TTC549 (cell line): ENCODE measurements around the gene LYRM2.

ENCODE experiments used
- FAIRE-seq: peaks from 2 replicates; lab custom pipeline; 2012; peaks lifted over from hg19 to GRCh38; lab: Jason Lieb, UNC

Gene LYRM2

DNA sequence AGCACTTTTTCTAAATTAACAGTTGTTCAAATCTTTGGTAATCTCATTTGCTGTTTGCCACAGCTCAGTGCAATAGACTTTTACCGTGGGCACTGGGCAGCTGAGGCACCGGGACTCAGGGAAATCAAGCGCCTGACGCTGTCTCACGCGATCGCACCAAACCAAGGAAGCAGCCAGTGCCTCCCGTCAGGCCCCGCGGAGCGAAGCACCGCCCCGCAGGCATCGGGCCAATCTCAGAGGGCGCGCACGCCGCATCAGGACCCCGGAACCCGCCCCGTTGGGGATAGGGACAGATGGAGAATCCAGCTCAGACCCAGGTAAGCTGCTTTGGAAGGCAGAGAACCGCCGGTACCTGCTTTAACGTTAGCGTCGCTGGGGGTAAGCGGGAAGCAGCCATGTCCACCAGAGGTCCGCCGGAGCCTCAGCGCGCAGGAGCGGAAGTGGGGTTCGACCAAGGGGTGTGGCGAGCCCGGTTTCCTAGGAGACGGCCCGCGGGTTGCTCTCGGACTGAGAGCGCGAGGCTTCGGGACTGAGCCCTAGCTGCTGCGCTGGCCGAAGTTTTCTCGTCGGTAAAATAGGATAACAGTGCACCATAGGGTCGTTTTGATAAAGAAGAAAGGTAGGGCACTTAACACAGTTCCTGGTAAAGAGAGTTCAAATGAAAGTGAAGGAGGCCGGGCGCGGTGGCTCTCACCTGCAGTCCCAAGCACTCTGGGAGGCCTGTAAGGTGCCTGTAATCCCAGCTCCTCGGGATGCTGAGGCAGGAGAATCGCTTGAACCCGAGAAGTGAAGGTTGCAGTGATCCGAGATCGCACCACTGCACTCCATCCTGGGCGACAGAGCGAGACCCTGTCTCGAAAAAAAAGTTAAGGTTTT is at the start of gene LYRM2:
Gene LYRM2, minus strand, starts transcription at position 428 of the 876 bp plus-strand sequence. Its CDS starts 31 bp downstream, at position 397.
- peak; percentile 52 for FAIRE-seq

DNA sequence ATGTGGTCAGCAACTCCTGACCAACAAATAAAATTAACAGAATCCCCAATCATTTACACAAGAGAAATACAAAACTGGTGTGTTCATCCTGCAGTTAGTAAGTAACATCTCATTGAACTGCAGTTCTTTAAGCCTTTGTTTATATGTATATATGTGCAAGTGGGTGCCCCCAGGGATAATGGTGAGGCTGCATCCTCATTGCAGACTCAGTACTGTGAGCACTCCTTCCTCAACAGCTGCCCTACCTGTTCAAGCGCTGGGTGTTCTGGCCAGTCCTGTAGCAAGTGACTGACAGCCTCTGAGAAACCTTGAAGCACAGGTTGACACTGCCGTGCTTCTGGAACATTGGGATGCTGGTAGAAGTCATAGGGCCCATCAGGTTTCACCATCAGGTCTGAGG is 49.8 kb upstream of the LYRM2 start:
- no peak for FAIRE-seq

- no peak for FAIRE-seq
These were observed 46.8 kb upstream of the LYRM2 start for GRCh38 chr6:89685311-89685710.

GRCh38 chr6:89682991-89683390 is 44.4 kb upstream of the LYRM2 start:
- no peak for FAIRE-seq

GRCh38 chr6:89681983-89682564 is 43.5 kb upstream of the LYRM2 start:
- no peak for FAIRE-seq

- FAIRE-seq, result no peak
These were observed 42.0 kb upstream of the LYRM2 start for GRCh38 chr6:89680551-89680950.

- no peak for FAIRE-seq
These were observed 41.6 kb upstream of the LYRM2 start for GRCh38 chr6:89680150-89680549.

- no peak for FAIRE-seq
These were observed 40.9 kb upstream of the LYRM2 start for GRCh38 chr6:89679215-89680120.

- FAIRE-seq, result no peak
These were observed 40.0 kb upstream of the LYRM2 start for GRCh38 chr6:89678531-89678930.

DNA sequence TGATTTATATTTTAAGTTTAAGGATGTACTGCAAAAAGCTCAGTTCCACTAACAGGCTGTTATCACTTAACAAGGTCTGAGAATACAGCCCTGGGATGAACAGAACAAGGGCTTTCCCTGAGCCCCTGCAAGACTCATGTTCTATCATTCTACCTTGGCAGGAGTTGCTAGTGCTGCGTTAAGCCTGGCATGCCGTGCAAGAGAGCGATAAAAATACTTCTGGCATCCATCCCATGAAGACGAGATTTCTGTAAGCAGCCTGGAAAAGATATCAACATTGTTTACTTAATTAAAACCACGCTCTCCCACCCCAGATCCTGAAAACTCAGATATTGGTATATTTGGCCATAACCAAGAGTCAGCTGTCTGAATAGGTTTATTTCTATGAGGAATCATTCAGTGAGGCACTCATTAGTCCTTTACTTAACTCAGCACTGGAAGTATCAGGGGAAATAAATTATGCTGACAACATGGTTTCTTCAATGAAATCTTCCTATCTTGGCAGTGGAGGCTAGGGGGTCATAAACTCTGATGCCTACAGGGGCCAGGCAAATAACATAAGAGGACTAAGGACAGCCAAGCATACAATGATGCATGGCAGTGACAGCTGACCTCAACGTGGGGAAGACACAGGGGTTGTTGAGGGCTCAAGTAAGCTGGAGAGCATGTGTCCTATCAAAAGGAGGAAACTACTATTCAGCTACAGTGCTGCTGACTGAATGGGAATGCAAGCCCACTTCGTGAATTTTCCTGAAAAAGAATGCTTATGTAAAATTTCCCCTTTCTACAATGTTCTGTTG is 37.6 kb upstream of the LYRM2 start:
- FAIRE-seq, result no peak

- no peak for FAIRE-seq
These were observed 32.5 kb upstream of the LYRM2 start for GRCh38 chr6:89670935-89671565.

DNA sequence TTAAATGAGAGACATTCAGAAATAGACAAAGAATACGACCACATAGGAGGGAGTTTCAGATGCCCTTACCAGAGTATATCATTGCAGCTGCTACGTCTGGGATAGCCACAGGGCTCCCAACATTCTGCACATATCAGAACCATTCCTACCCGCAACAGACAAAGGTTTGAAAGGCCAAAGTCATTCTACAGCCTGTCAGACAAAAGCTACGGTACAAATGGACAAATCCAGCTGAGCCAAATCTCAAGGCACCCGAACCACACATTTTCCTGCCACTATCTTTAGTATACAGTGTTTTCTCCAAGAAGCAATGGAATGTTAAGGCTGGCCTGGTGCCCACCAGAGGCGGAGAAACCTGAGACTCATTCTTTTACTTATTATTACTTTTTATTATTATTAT is 30.5 kb upstream of the LYRM2 start:
- FAIRE-seq, result no peak

GRCh38 chr6:89667872-89668556 is 29.5 kb upstream of the LYRM2 start:
- no peak for FAIRE-seq

GRCh38 chr6:89662659-89663223 is 24.2 kb upstream of the LYRM2 start:
- no peak for FAIRE-seq

GRCh38 chr6:89661559-89661958 is 23.0 kb upstream of the LYRM2 start:
- no peak for FAIRE-seq

- FAIRE-seq, result no peak
These were observed 22.4 kb upstream of the LYRM2 start for GRCh38 chr6:89660981-89661380.

DNA sequence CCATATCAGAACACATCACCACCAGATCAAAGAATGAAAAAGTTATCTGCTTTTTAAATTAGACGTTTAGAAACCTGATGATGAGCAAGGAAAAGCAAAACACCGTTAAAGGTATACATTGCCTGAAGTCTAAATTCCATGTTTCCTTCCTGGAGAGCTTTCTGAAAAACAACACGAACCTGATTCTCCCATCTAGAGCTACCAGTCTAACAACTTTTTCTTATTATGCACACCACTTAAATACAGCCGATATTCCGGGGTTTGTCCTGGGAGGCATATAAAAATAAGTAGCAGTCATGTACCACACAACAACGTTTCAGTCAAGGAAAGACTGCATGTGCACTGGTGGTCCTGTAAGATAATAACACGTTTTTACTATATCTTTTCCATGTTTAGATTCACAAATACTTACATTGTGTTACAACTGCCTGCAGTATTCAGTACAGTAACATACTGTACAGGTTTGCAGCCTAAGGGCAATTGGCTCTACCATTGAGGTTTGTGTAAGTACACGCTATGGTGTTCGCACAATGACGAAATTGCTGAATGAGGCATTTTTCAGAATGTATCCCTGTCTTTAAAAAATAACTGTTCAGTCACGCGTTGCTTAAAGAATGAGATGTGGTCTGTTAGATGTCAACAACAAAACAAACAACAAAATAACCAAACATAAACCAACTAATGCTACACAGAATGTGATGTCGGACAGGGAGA is 19.1 kb upstream of the LYRM2 start:
- no peak for FAIRE-seq

GRCh38 chr6:89655122-89655521 is 16.6 kb upstream of the LYRM2 start:
- FAIRE-seq, result no peak

DNA sequence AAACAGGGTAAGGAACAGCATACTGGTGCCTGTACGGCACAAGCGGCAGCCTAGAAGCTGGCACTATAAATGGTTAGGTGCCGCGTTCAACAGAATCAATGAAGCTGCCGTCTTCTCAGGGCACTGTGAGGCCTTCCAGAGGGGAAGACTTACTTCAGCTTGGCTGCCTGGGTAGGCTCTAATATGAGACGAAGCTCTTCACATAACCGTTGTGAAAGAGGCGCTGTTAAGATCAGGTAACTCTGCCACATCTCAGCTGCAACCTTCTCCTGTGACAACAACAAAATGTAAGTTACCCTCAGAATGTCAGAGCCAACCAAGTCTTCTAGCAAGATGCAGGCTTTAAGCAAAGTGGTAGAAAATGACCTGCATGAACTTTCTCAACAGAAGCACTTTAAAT is 12.0 kb upstream of the LYRM2 start:
- no peak for FAIRE-seq

DNA sequence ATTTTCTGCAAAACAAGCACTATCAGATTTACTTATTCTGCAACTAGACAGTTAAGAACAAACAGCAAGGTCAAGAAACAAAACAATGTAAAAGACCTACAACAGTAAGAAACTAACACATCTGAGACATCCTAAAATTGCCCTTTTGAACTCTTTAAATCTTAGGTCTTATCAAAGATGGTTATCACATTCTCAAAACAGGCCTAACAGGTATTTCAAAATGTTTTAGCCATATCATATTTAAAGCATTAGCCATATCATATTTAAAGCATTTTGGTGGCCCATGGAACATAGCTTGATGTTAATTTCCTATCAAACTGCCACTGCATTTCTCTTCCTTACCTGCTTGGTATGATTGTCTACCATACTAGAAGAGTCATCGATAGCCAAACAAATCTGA is 11.1 kb upstream of the LYRM2 start:
- FAIRE-seq, result no peak
